Ureter (tissue), 1 donor: ENCODE data around the gene USB1. TPM values are rescaled to one million over a fixed set of nuclear protein-coding genes. Genes with fewer than 3 reads are reported as not detected.

Experiments used
- DNase-seq: peaks from one replicate; pipeline ENCODE4 v3.0.0-alpha.2; 2020; ENCODE audit warnings: low spot score
- total RNA-seq: library from RNA; stranded (reverse); gene quantifications from one replicate; pipeline ENCODE4 v1.2.4, GENCODE V29; 2023
- donor health status: DM: yes; HTN: yes; CAD: no.

The USB1 gene
- total RNA-seq, 1 donor from 2014 or later, result 50.5 TPM

DNA sequence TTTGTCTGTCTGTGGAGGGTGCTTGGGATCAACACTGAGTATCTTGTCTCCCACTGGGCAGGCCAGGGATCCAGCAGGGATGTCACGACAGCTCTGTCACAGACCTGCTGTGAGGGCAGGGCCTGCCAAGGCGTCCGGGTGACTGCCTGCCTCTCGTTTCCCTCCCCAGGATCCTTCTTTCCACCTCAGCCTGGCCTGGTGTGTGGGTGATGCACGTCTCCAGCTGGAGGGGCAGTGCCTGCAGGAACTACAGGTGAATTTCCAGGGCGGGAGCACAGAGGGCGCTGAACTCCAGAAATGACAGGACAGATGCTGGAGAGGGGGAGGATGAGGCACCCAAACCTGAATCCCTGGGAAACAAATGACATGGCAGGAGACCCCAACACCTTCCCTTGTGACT lies 17.6 kb downstream of the USB1 start:
- no peak for DNase-seq

DNA sequence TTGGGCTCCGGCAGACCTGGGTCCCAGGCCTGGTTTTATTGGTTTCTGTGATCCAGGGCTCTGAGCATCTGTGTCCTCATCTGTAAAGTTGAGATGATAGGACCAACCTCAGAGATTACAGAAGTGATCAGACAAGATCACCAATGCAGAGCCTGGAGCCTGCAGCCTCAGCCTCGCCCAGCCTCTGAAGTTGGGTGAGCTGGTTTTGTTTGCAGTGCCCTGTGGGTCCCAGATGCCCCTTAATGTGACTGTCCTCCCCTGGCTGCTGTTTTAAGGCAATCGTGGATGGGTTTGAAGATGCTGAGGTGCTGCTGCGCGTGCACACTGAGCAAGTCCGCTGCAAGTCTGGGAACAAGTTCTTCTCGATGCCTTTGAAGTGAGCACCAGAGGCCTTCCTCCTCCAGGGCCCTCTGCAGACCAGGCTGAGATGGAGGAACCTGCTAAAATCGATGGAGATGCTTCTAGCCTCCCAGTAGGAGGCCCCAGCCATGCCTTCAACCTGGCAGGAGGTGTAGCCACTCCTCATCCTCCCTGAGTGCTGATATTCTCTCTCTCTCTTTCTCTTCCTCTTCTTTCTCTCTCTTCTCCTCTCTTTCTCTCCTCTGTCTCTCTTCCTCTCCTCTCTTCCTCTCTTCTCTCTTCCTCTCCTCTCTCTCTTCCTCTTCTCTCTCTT lies 18.8 kb downstream of the USB1 start:
- DNase-seq, result no peak

DNA sequence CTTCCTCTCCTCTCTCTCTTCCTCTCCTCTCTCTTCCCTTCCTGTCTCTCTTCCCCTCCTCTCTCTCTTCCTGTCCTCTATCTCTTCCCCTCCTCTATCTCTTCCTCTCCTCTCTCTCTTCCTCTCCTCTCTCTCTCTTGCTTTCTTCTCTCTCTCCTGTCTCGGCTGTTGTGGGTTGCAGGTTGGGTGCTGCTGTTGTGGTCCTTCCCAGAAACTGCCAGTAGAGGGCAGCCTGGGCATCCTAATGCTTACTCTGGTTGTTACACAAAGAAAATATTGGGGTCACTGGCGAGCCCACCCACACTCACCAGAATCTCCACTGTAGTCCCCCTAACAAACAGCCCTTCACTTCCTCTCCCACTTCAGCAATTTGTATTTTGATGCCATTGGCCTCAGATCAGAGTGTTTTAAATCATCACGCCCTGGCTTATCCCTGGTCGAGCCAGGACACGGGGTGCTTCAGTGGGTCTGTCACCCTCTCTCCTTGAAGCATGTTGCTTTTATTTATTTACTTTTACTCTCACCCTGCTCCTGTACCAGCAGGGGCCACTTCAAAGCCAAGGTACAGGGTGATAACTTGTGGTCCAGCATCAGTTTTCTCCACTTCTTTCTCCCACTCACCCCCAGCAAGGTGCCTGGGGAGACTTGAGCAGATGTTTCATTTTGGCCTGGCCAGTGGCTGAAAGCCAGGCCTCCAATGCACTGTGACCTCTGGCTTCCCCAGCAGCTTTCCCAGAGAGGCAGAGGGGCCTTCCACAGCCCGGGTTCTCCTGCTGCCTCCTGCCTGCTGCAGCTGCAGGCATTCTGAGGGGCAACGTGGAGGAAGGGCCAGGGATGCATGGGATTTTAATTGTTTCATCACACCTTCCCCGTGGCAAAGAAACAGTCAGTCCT lies 19.7 kb downstream of the USB1 start:
- peak; percentile 71 for DNase-seq

DNA sequence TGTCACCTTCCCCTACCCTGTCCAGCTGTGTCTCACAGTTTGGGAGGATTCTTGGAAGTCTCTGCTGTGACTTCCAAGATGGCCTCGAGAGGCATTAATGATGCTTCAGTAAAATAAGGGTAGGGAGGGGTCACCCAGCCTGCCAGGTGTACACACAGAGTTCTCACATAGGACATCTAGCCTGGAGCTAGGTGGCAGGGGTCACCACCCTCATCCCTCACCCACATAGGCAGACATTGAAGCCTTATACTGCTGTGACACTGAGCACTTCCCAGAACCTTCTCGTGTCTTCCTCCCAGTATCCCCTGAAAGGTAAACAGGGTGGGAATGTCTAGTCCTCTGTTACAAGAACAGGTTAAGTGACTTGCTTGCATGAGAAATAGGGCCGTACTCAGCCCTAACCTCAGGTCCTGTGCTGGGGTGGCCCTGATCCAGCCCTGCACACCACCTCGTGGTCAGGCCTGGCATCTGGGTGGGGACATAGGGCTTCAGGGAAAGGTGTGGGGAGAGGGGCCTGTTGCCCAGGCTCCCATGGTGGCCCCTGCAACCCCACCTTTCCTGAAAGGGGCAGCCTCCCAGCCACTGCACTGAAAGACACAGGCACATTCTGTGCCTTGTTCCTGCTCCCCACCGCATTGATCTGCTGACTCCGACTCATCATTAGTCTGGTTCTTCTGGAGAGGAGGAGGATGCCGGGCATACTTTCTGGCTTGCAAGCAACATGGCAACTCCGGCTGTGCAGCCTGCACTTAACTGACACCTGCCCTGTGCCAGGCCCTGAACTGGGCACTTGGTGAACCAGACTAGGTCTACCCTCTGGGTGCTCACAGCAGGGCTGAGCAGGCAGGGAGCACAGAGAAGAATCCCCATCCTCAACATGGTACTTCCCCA lies 20.7 kb downstream of the USB1 start:
- no peak for DNase-seq

DNA sequence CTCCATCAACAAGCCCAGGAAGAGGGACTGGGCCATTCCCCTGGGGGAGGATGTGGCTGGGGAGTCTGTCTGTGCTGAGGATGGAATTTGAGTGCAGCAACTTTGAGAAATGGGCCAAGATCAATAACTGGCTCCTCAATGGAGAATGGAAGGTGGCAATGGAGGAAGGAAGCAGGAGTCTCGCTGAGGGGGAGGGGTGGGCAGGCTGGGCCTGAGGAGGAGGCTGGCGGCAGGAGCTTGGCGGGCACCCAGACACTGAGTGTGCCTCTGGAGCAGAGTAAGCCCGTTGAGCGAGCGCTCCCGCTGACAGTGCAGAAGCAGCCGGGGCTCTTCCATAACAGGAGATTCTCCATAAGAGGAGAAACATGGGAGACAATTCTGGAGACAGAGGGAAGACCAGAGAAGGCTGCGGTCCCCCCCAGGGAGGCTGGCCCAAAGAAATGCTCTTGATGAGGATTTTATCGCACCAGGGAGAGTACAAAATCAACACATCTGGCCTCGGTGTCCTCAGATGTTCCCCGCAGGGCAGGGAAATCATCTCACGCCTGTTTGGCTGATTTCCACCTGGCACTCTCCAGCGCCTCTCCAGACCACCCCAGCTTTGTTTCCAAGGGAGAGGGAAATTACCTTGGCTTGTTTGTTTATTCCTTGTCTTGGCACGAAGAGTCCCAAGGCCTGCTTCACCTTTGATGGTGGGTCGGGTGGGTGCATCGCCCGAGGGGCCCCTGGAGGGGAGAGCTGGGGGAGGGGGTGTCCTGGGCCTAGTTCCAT lies 21.6 kb downstream of the USB1 start:
- peak; percentile 87 for DNase-seq

DNA sequence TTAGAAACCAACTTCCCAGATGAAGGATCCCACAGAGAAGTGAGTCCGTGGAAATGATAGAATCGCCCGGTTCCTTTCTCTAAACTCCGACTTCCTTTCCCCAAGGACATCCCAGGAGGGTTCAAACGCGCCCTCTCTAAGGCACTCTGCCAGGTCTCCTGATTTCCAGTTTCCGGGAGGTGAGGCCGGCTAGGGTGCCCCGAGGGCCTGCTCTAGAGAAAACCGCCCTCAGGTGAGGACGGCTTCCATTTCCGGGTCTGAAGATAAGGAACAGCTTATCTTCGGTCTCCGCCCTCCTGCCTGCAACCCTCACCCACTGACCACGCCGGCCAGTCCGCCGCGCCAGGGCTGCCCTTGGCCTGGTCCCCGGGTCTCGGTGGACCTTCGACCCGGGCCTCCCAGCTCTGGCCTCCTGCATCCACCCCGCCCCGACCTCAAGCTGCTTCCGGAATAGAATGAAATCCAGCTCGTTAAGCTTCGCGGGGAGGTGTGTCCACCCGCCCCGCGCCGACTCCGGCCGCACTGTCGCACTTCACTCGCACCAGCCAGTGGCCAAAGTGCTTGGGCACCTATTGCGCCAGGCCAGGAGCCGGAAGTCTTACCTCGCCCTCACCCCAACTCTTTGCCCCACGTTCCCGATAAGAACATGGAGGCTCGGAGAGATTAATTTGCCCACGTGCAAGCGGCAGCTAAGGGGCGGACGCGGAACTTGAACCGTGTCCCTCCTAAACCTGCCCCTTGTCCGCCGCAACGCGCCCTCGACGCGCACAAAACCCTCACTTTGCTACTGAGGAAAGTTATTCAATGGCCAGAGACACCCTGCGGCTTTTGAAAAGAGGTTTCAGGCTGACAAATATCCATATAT lies 23.5 kb downstream of the USB1 start:
- DNase-seq, result peak; percentile 83

DNA sequence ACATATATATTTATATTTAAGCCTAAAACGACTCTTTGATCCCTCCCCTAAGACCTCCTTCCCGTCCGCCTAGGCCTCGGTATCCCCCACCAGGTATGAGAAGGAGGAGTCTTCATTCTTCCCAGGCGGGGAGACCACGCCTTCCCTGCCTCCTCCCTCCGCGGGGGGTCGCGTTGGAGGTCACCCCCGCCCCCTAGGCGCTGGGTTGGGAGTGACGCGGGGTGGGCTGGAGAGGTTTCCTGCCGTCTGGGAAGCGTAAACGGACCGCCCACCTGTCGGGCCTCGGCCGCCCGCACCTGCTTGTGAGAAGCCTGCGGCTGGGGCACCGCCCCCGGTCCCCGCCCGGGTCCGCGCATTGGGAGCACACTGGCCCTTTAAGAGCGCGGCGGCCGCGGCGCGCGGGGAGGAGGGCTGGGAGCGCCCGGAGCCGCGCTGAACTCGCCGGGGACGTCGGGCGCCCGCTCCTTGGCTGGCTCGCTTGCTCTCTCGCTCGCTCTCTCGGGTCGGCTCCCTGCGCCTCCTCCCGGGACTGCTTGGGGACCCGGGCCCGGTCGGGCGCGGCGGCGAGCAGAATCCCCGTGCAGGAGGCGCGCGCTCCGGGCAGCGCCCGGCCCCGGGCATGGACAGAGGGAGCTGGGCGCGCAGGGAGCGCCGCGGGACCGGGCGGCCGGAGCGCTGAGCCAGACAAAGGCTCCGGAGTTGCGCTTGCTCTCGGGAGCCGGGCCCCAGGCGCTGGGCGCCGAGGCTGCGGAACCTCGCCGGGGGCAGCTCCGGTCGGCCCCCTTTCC lies 24.3 kb downstream of the USB1 start, which contains the start of gene MMP15:
TSS of gene MMP15 (plus strand) at position 404 of the 788 bp plus-strand sequence. CDS start 597 bp downstream, outside the sequence.
- DNase-seq, result peak; percentile 88

DNA sequence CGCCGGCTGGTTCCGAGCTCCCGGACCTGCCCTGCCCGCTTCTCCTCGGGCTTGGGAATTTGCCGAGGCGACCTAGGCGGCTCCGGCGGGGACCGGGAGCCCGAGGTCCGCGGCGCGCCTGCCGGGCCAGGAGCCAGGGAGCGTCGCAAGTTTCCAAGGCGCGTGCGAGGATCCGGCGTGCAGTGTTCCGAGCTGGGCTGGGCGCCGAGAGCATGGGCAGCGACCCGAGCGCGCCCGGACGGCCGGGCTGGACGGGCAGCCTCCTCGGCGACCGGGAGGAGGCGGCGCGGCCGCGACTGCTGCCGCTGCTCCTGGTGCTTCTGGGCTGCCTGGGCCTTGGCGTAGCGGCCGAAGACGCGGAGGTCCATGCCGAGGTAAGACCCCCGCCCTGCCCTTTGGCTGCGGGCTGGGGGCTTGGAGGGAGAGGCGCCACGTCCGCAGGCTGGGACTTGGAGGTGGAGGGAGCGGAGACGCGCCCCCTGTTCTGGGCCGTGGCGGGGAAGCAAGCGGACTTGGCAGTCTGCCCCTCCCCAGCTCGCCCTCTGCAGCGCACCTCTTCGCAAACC lies 25.0 kb downstream of the USB1 start:
- DNase-seq, result no peak

DNA sequence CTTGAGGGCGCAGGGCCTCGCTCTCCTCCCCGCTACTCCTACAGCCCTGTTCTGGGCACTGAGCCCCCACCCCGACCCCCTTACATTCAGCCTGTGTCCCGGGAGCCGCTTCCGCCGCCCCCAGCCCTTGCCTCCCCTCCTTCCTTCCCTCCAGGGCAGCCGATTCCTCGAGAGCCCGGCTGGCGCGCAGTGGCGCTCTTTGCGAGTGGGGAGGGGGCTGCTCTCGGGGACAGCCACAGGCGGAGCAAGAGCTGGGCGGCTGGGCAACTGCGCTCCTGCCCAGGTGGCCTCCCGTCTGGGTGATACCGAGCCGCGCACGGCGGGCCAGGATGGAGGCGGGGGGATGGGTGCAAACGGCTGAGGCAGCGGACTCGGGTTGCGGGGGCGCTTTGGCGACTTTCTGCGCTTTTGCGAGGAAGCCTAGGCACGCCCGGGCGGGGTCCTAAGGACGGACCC lies 25.5 kb downstream of the USB1 start:
- DNase-seq, result no peak

DNA sequence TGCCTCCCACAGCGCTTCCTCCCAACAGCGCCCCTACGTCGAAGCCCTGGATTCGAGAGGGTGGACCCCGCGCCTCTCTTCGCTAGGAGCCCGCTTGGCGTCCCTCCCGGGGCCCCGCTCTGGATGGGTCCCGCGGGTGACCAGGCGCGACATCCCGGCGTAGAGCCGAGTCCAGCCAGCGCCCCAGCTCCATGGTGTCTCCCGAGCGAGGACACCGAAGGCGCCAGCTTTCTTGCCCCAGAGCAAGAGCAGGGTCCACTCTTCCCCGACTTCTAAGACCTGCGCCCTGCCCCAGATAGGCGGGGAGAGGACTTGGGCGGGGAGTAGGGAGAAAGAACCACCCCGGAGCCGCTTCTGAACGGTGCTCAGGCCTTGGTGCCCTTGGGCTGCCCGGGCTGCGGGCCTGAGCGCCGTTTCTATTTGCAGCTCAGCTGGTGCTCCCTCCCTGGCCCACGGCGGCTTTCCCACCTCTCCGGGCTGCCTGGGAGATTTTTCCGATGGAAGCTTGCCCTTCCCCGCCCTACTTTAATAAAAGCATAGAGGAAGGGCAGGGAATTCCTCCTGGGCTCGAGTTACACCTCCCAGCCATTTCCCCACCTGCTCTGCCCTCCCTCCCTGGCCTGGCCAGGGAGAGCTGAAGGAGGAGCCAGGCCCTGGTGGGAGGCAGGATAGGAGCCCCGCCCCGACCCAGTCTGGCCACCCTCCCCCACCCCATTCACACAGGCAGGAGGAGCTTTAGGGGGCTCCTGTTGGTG lies 26.1 kb downstream of the USB1 start:
- DNase-seq, result no peak

DNA sequence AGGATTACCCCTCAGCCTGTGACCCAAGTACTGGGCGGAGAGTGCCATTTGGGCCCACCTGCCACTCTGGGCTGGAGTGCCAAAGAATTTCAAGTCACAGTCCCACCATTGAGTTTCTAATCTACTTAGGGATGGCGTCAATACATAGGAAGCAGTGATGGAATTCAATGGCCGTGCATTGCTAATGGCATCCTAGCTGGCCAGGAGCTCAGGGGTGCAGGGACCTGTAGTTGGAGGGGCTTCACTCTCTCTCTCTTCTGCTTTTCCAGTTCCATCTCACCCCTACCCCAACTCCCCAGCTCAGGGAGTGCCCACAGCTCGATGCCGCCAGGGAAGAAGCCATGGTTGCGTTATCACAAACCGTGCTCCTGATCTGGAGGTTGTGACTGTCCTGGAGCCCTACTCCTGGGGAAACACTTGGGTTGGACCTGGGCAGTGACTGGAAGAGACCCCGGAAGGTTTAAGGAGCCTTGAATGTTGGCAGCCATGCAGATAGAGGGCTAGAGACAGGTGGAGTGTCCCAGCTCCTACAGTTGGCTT lies 26.8 kb downstream of the USB1 start:
- no peak for DNase-seq

DNA sequence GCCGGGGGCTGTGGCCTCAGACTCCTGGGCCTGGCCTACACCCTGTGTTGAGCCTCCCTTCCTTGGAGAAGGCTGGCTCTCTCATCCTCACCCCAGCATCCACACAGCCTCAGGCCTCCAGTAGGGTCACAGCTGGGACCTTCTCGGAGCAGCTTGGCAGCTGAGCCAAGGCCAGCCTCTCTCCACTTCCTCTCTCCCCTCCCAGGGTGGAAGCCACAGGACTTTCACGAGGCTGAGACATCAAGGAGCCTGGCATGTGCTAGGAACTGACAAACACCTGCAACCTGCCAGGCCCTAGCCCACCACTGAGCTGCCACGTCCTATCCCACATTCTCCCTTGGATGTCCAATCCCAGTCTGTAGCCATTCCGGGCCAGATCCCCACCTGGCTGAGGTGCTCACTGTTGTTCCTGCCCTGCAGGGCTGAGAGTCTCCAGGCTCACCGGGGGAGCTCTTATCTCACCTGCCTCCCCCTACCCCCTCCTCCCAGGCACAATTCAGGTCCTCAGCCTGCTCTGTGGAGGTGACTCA lies 27.4 kb downstream of the USB1 start:
- DNase-seq, result no peak

DNA sequence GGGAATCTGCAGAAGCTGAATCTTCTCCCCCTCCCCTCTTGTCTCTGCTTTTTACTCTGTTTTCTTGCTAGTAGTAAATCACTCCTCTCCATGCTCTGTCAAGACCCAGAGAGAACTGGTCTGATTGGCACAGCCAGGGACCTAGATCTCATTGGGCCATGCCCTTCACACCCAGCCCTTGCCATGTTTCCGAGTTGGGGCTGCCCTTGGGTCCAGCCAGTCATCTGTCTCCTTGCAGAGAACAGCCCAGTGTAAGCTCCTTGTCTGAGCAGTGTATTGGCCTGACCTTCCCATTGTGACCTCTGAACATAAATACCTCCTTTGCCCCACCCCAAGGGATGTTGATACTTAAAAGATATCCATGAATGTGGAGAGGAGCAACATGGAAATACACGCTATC lies 28.2 kb downstream of the USB1 start:
- no peak for DNase-seq

DNA sequence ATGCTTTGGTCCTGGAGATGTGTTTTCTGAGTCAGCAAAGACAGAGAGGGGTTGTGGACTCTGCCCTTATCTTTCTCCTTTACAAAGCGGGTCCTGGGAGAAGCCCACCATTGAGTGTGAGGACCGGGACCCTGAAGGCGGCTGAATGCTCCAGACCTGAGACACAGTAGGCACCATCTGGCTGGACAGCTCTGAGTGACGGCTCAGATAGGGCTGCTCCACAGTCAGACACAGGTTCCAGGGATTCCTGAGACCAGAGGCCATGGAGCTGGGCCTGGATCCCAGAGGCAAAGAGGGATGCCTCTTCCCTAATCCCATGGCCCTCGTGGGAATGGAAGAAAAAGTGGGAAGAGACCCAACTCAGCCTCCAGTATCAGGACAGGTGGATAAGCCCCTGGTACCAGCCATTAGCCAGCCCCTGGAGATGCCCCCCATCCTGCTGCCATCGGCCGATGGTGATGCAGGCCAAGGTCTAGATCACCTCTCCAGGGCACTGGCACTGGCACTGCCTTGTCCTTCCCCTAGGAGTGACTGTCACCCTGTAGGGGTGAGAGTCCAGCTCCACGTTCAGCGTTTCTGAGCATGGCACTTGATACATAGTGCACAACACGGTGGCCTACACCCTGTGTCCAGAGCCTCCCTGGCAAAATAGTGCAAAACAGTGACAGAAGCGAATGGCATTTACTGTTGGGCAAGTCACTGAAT lies 29.1 kb downstream of the USB1 start:
- DNase-seq, result no peak

DNA sequence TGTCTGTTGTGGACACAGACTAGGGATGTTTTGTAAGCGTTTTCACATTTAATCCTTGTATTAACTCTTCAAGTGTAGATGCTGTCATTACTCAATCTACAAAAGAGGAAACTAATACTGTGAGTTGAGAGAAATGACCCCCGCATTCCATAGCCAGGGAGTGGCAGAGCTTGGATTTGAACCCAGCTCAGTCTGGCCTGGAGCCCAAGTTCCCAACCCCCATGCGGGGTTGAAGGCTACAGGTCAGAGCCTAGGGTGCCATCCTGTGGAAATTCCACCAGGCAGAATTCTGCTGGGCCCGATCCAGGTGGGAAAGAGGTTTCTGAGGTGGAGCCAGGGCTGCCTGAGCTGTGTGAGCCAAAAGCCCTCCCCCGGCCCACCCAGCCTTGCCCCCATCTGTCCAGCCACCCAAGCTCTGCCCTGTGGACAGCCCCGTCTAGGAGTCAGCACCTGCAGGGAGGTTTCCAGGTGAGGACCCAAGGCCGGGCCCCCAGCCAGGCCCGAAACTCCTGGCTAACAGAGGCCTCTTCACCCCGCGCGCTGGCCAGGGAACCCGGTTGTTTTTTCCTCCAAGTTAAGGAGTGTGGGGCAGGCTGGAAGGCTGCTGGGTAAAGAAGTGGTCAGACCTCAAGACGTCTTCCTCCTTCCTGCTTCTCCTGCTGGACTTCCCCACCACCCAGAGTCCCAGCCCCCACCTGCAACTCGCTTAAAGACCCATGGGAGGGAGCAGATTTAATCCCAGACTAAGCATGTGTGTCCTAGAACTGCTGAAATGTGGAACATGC lies 30.0 kb downstream of the USB1 start:
- no peak for DNase-seq

DNA sequence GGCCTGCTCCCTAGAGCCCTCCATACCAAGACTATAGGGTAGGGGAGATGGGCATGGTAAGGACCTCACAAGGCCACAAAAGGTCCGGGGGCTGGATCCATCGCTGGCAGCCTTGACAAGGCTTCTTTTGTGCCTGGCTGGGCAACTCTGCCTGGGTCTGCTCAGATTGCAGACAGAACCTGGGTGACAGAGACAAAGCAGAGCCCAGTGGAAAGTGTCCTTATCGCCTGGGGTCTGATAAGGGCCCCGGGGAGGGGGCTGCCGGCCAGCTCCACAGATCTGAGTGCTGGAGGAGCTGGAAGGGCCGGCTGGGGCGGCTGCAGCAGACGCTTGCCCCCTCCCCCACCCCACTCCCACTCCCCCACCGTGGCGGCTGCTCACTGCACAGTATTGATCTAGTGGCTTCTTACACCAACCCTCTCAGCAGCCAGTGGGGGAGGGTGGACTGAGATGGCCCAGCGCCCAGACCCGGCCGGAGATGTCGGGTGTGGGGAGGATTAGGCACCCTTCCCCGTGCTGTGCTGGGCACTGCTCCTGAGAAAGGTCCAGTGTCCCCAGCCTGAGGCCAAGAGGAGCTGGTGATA lies 31.6 kb downstream of the USB1 start:
- DNase-seq, result no peak
